ENCODE measurements around the gene TNPO2. TPM values are rescaled to one million over a fixed set of nuclear protein-coding genes. Genes with fewer than 3 reads are reported as not detected.
A peak's percentile ranks its signal among the peaks of the same experiment; 100 is the strongest.

The TNPO2 gene
- total and polyA plus RNA-seq, 2 of the 13 experiments (the other 11 are each of a cell fraction or from before 2014, with no cell fraction given): 31.7 to 61.0 TPM

DNA sequence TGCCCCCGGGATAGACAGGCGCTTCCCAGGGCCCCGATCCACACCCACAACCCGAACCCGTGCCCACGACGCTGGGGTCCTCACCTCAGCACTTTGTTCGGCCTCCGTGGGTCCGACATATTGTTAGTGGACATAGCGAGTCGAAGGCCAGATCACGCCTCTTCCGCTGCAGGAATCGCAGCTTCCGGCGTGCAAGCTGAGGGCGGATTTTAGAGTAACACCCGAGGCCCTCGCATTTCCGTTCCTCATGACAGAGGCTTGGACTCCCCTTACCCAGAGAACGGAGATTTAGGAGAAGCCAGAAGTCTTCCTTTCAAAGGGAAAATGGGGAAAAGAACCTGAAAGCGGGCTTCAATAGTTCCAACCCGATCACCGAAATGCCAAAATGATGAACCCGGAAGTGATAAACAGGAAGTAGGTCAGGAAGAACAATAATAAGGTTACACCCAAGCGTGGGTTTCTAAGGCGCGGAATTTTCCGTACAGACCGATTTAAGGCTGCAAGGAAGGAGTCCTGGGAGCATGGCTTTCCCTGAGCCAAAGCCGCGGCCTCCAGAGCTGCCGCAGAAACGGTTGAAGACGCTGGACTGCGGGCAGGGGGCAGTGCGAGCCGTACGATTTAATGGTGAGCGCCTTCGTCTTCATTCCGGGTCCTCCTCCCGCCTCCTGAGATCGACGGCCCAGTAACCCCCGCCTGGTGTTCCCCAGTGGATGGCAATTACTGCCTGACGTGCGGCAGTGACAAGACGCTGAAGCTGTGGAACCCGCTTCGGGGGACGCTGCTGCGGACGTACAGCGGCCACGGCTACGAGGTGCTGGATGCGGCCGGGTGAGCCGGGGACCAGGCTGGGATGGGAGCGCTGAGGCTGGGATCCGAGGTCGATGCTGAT is 54.2 kb downstream of the TNPO2 start (continued):
- TF ChIP-seq TAF1 (CRISPR knock-in tag; IDR thresholded peaks at IDR 0.05) (peak; percentile 77), SNAI1 (CRISPR knock-in tag; IDR thresholded peaks at IDR 0.05; ENCODE audit: borderline replicate concordance) (no peak; the same call in 1 of the 2 replicates), POLR2AphosphoS2 (IDR thresholded peaks at IDR 0.05; ENCODE audit: low read depth, low read length) (no peak; the same call in 1 of the 2 replicates), ZNF232 (CRISPR knock-in tag; IDR thresholded peaks at IDR 0.05; ENCODE audit: borderline replicate concordance) (no peak), KAT7 (CRISPR knock-in tag; IDR thresholded peaks at IDR 0.05; ENCODE audit: borderline replicate concordance) (peak; percentile 47; the same call in 1 of the 2 replicates), ZNF10 (CRISPR knock-in tag; IDR thresholded peaks at IDR 0.05; ENCODE audit: borderline replicate concordance, low read depth) (no peak), RARG (CRISPR knock-in tag; IDR thresholded peaks at IDR 0.05; ENCODE audit: low read depth) (no peak), IKZF5 (CRISPR knock-in tag; IDR thresholded peaks at IDR 0.05) (no peak; the same call in 1 of the 2 replicates), ZBTB7A (CRISPR knock-in tag; IDR thresholded peaks at IDR 0.05) (peak; percentile 14; the same call in 1 of the 2 replicates), ZNF574 (CRISPR knock-in tag; IDR thresholded peaks at IDR 0.05) (peak; percentile 88), POLR2G (IDR thresholded peaks at IDR 0.05; ENCODE audit: low read depth, low read length) (peak; percentile 85), ZNF18 (CRISPR knock-in tag; IDR thresholded peaks at IDR 0.05; ENCODE audit: insufficient replicate concordance) (no peak)
- TF ChIP-seq, protein P1, sequence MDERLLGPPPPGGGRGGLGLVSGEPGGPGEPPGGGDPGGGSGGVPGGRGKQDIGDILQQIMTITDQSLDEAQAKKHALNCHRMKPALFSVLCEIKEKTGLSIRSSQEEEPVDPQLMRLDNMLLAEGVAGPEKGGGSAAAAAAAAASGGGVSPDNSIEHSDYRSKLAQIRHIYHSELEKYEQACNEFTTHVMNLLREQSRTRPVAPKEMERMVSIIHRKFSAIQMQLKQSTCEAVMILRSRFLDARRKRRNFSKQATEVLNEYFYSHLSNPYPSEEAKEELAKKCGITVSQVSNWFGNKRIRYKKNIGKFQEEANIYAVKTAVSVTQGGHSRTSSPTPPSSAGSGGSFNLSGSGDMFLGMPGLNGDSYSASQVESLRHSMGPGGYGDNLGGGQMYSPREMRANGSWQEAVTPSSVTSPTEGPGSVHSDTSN (CRISPR knock-in tag; IDR thresholded peaks at IDR 0.05): no peak
- TF ChIP-seq, protein P2, sequence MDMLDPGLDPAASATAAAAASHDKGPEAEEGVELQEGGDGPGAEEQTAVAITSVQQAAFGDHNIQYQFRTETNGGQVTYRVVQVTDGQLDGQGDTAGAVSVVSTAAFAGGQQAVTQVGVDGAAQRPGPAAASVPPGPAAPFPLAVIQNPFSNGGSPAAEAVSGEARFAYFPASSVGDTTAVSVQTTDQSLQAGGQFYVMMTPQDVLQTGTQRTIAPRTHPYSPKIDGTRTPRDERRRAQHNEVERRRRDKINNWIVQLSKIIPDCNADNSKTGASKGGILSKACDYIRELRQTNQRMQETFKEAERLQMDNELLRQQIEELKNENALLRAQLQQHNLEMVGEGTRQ (IDR thresholded peaks at IDR 0.05; ENCODE audit: low read depth, low read length): no peak
- TF ChIP-seq, protein P2 (CRISPR knock-in tag; IDR thresholded peaks at IDR 0.05; ENCODE audit: borderline replicate concordance): no peak
- TF ChIP-seq, protein P3, sequence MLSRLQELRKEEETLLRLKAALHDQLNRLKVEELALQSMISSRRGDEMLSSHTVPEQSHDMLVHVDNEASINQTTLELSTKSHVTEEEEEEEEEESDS (CRISPR knock-in tag; IDR thresholded peaks at IDR 0.05; ENCODE audit: borderline replicate concordance): no peak
- TF ChIP-seq, protein P4, sequence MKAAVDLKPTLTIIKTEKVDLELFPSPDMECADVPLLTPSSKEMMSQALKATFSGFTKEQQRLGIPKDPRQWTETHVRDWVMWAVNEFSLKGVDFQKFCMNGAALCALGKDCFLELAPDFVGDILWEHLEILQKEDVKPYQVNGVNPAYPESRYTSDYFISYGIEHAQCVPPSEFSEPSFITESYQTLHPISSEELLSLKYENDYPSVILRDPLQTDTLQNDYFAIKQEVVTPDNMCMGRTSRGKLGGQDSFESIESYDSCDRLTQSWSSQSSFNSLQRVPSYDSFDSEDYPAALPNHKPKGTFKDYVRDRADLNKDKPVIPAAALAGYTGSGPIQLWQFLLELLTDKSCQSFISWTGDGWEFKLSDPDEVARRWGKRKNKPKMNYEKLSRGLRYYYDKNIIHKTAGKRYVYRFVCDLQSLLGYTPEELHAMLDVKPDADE (CRISPR knock-in tag; IDR thresholded peaks at IDR 0.05): no peak
